Stomach smooth muscle (tissue), 2 donors: ENCODE measurements around the gene FAM89B.

Source experiments
- H3K27ac ChIP-seq: one replicate; pipeline ENCODE4 v1.7.0; 2013; ENCODE audit warnings: mild to moderate bottlenecking, low read length, inconsistent platforms
- H3K27me3 ChIP-seq, 2 donors: one replicate each; pipeline ENCODE4 v1.7.0; 2013; ENCODE audit warnings: low read length in 2 of 2; ENCODE audit not compliant: insufficient read depth in 2 of 2, control insufficient read depth in 1 of 2
- H3K36me3 ChIP-seq, 2 donors: one replicate each; pipeline ENCODE4 v1.7.0; 2013; ENCODE audit warnings: low read length in 2 of 2; ENCODE audit not compliant: control insufficient read depth in 2 of 2, insufficient read depth in 2 of 2
- H3K4me1 ChIP-seq: one replicate; pipeline ENCODE4 v1.7.0; 2013; ENCODE audit warnings: low read length; ENCODE audit not compliant: control insufficient read depth, insufficient read depth
- H3K4me3 ChIP-seq, 2 donors: one replicate each; pipeline ENCODE4 v1.7.0; 2013; ENCODE audit warnings: low read length in 2 of 2
- H3K9ac ChIP-seq, 2 donors: one replicate each; pipeline ENCODE4 v1.7.0; 2013; ENCODE audit warnings: low read length in 2 of 2, mild to moderate bottlenecking in 1 of 2
- H3K9me3 ChIP-seq, 2 donors: one replicate each; pipeline ENCODE4 v1.7.0; 2013; ENCODE audit warnings: low read length in 2 of 2; ENCODE audit not compliant: control insufficient read depth in 2 of 2
- donor health status: healthy.
- donor health status: Pancreatic carcinoma.

FAM89B gene

GRCh38 chr11:65552388-65552951 is 19.9 kb upstream of the FAM89B start:
- Histone ChIP-seq H3K9me3 (no peaks in the 10 kb centered on the region), H3K27me3 (no peaks in the 10 kb centered on the region), H3K9ac (no peak overlapping the region), H3K36me3 (peaks cover 16 to 26% of the 10 kb centered on the region in 2 donors), H3K27ac (no peak overlapping the region), H3K4me3 (no peak overlapping the region), H3K4me1 (peaks cover 39% of the 10 kb centered on the region)

DNA sequence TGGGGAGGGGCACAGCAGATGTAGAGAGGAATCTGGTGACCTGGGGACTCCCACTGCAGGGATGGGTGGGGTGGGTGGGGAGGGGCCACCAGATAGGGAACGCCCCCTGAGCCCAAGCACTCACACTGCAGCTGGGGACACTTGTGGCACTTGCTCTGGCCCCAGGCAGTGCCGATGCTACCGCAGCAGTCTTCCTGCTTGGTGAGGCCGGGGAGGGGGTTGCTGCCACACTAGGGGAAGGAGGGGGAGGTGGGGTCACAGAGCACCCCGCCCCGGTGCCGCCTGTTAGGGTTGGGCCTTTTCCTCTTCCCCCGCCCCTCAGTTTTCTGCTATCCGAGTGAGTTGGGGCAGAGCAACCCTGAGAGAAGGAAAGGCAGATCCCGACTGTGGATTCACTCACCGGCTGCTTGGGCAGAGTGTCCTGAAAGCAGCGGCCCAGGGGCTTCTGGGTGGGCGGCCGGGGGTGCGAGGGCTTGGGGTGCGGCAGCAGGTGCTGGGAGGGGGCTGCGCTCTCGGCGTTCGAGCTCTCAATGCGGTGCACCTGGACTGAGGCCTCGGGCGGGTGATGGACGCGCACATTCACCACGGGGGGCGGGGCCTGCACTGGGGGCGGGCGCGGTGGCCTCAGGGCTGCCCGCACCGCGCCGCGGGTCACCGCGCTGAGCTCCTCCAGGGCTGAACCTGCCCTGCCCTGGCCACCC is 18.9 kb upstream of the FAM89B start:
- Histone ChIP-seq H3K27ac (no peak overlapping the region), H3K27me3 (no peaks in the 10 kb centered on the region), H3K9me3 (no peaks in the 10 kb centered on the region), H3K36me3 (peaks cover 15 to 25% of the 10 kb centered on the region in 2 donors), H3K4me1 (peaks cover 40% of the 10 kb centered on the region), H3K9ac (no peak overlapping the region), H3K4me3 (no peak overlapping the region)

GRCh38 chr11:65554057-65554818 is 18.1 kb upstream of the FAM89B start:
- H3K9ac ChIP-seq = peak overlapping the region in 1 of 2 donors; percentile 36
- no peaks in the 10 kb centered on the region for H3K9me3 ChIP-seq
- no peak overlapping the region for H3K4me3 ChIP-seq
- no peaks in the 10 kb centered on the region for H3K27me3 ChIP-seq
- peaks cover 48% of the 10 kb centered on the region for H3K4me1 ChIP-seq
- peaks cover 11 to 17% of the 10 kb centered on the region in 2 donors for H3K36me3 ChIP-seq
- no peak overlapping the region for H3K27ac ChIP-seq

DNA sequence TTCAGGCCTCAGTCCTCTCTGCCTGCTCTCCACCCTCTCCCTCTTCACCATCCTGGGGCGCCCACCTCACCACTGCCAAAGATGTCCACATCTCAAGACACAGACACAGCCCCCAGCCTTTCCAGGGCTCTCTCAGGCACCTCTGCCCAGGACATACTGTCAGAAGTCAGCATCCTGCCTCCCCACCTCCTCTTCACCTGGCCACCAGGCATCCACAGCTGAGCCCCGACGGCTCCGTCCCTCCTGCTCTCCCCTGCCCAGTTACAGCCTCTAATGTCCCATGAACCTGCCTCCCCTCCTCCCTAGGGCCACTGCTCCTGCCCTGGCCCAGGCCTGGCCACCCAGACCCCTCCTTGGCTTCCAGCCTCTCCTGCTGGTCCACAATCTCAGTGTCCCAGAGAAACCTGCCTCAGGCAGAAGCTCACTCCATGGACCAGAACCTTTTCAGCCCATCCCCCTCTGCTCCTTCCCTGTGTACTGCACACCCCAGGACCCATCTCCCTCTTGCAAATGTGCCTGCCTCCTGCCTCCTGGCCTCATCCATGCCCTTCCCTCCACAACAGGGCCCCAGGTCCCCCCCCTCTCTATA is 17.4 kb upstream of the FAM89B start:
- peaks cover 54% of the 10 kb centered on the region for H3K4me1 ChIP-seq
- H3K27ac ChIP-seq = peak overlapping the region; percentile 55
- peaks cover 11 to 14% of the 10 kb centered on the region in 2 donors for H3K36me3 ChIP-seq
- no peaks in the 10 kb centered on the region for H3K9me3 ChIP-seq
- no peaks in the 10 kb centered on the region for H3K27me3 ChIP-seq
- peak overlapping the region; percentile 29 to 86 for H3K9ac ChIP-seq
- H3K4me3 ChIP-seq = no peak overlapping the region

GRCh38 chr11:65555693-65556231 is 16.6 kb upstream of the FAM89B start:
- Histone ChIP-seq H3K27me3 (no peaks in the 10 kb centered on the region), H3K9ac (peak overlapping the region; percentile 42 to 86), H3K4me1 (peaks cover 62% of the 10 kb centered on the region), H3K27ac (peak overlapping the region; percentile 55), H3K36me3 (peaks cover 11 to 14% of the 10 kb centered on the region in 2 donors), H3K9me3 (no peaks in the 10 kb centered on the region), H3K4me3 (peak overlapping the region in 1 of 2 donors; percentile 22)

DNA sequence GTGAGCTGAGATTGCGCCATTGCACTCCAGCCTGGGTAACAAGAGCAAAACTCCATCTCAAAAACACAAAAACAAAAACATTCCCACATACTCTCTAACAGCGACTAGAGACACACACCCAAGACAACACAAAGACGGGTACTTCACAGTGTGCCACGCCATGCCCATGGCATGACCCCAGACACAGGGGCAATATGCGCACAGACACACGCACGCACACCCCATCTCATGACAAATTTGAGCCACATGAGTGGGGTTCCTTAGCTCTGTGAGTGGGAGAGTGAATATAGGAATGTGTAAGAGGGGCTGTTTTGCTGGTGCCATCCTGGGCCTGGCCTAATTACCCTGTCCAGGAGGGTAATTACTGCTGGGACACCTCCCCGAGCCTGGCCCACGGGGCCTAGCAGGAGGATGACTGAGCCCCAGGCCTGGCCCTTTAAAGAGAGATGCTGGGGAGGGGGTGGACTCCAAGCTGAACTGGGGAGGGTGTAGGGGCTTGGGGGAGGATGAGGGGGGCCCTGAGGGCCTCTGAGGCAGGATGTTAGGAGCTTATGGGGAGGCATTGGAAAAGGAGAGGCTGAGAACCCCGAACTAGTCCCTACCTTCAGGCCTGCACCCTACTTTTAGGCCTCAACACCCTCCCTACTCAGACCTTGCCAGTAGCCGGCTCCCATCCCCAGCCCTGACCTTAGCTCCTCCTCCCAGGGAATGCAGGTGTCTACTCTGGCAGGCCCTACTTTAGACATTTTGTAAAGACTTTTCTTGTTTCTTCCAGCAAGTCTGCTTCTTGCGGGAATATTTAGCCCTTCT is 15.7 kb upstream of the FAM89B start:
- Histone ChIP-seq H3K27ac (peak overlapping the region; percentile 84), H3K27me3 (no peaks in the 10 kb centered on the region), H3K9ac (peak overlapping the region; percentile 80 to 86), H3K36me3 (peaks cover 9% of the 10 kb centered on the region in 2 donors), H3K4me1 (peaks cover 69% of the 10 kb centered on the region), H3K9me3 (no peaks in the 10 kb centered on the region), H3K4me3 (peak overlapping the region; percentile 67 to 80)

- no peaks in the 10 kb centered on the region for H3K27me3 ChIP-seq
- peaks cover 2 to 3% of the 10 kb centered on the region in 2 donors for H3K36me3 ChIP-seq
- H3K4me1 ChIP-seq = peaks cover 62% of the 10 kb centered on the region
- H3K4me3 ChIP-seq = peak overlapping the region; percentile 67 to 80
- no peaks in the 10 kb centered on the region for H3K9me3 ChIP-seq
- H3K9ac ChIP-seq = peak overlapping the region; percentile 80 to 86
- peak overlapping the region; percentile 97 for H3K27ac ChIP-seq
Measured at GRCh38 chr11:65557280-65558001, 14.9 kb upstream of the FAM89B start.

DNA sequence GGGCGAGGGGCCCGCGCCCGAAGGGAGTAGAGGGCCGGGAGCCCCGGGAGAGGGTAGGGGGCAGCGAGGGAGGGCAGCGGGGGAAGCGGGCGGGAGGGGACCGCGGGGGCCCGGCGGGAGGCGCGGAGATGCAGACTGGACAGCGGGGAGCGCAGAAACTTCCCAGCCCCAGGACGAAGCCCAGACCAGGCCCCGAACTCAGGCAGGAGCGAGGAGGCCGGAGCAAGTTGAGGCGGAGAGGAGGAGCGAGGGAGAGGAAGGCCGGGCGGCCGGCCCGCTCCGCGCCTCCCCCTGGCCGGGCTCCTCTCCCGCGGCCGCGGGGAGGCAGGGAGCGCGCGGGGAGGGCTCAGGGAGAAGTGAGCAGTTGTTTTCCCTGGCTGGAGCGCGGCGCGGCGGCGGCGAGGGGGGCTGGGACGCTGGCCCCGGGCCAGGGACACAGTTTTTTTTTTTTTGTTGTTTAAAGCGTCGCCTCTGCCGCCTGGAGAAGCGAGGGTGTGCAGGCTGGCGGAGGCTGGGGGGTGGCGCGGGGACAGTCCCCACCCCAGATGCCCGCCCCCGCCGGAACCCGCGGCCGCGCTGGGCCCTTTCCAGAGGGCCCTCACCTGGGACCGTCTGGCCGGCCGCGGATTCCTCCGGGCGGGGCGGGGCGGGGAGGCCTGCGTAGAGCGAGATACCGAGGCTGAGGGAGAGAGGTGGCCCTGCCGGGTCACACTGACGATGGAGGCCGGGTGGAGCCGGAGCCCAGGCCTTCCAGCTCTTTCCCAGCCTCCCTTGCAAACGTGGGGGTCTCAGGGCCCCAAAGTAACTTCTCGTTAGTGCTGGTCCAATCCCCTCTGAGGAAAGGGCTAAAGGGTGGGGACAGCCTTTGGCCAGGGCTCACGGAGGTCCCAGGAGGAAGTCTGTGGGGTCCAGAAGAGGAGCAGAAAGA is 14.1 kb upstream of the FAM89B start, which contains the start of gene LTBP3:
TSS of gene LTBP3 (minus strand) at position 358 of the 928 bp plus-strand sequence. CDS start 400 bp downstream, outside the sequence.
- Histone ChIP-seq H3K27me3 (no peaks in the 10 kb centered on the region), H3K4me3 (peak within 1 kb of the TSS; percentile 67 to 80), H3K27ac (peak within 1 kb of the TSS; percentile 97), H3K9ac (peak within 1 kb of the TSS; percentile 88), H3K9me3 (no peaks in the 10 kb centered on the region), H3K4me1 (peaks cover 61% of the 10 kb centered on the region), H3K36me3 (peaks cover 0 to 2% of the 10 kb centered on the region in 2 donors)
